Upper lobe of right lung (tissue), 1 donor: Measurements from ENCODE around the gene ATG7. TPM values are rescaled to one million over a fixed set of nuclear protein-coding genes. Genes with fewer than 3 reads are reported as not detected.
A peak's percentile ranks its signal among the peaks of the same experiment; 100 is the strongest.

Experiments
- ATAC-seq: fragments of 200-7000 bp; cut with Tn5 transposase; one replicate; pipeline ENCODE4 v1.9.1; 2020; ENCODE audit warnings: mild to moderate bottlenecking, moderate library complexity
- DNase-seq: peaks from one replicate; pipeline ENCODE4 v3.0.0-alpha.2; 2020
- H3K27ac ChIP-seq: fragments of 200-600 bp; one replicate; pipeline ENCODE4 v1.8.0; 2022
- H3K27me3 ChIP-seq: fragments of 200-600 bp; one replicate; pipeline ENCODE4 v1.8.0; 2022; ENCODE audit warnings: mild to moderate bottlenecking
- H3K36me3 ChIP-seq: fragments of 200-600 bp; one replicate; pipeline ENCODE4 v1.8.0; 2022
- H3K4me1 ChIP-seq: fragments of 200-600 bp; one replicate; pipeline ENCODE4 v1.8.0; 2022
- H3K4me3 ChIP-seq: fragments of 200-600 bp; one replicate; pipeline ENCODE4 v1.8.0; 2022; ENCODE audit warnings: mild to moderate bottlenecking
- H3K9me3 ChIP-seq: fragments of 200-600 bp; one replicate; pipeline ENCODE4 v1.8.0; 2022
- intact Hi-C: fragments of 100-400 bp; cut with DNase I; formaldehyde crosslinking; loops from one replicate; pipeline ENCODE4 v1.11.0; 2022
- total RNA-seq: library from RNA; stranded (reverse); fragmentation: NEBNext Ultra II Directional; extraction: Animal tissue kit (Norgen Biotek cat#: 25700); gene quantifications from one replicate; pipeline ENCODE4 v1.2.1, GENCODE V29; 2021
- TF ChIP-seq, protein P1 (sequence below): fragments of 200-600 bp; IDR thresholded peaks from one replicate; pipeline ENCODE4 v1.8.0; 2022; ENCODE audit warnings: antibody characterized with exemption
- donor health status: DM: no; HTN: yes; CAD: no; lungs with severe emphysema.

The ATG7 gene
- total RNA-seq, 1 donor from 2014 or later, result 49.9 TPM

DNA sequence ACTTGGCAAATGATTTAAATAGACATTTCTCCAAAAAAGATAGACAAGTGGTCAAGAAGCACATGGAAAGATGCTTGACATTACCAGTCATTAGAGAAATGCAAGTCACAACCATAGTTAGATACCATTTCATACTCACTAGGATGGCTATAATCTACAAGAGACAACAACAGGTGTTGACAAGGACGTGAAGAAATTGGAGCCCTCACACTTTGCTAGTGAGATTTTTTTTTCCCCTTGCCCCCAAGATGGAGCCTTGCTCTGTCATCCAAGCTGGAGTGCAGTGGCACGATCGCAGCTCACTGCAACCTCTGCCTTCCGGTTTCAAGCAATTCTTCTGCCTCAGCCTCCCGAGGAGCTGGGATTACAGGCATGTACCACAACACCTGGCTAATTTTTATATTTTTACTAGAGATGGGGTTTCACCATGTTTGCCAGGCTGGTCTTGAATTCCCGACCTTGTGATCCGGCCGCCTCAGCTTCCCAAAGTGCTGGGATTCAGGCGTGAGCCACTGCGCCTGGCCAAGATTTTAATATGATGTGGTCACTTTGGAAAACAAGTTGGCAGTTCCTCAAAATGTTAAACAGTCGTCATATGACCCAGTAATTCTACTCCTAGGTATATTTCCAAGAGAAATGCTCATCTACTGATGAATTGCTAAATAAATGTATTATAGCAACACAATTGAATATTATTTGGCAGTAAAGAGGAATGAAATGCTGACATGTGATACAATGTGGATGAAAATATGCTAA, 103.3 kb downstream of the ATG7 start:
- H3K27ac ChIP-seq, result no peak overlapping the region

DNA sequence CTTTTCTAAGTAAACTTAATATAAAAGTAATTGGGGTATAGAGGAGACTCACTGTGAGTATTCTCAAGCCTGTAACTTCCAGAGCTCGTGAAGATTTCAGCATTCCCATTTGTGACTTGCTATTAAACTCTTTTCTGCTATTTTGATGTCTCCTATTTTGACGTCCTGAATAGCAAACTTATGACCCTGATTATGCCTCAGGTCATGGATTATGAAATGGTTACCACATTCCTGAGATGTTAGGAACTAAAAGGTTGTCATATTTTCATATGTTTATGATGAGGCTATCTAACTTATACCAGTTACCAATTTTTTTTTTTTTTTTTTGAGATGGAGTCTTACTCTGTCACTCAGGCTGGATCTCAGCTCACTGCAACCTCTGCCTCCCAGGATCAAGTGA, 105.5 kb downstream of the ATG7 start:
- Histone ChIP-seq H3K27me3 (no peaks in the 10 kb centered on the region), H3K9me3 (no peaks in the 10 kb centered on the region), H3K27ac (no peak overlapping the region), H3K4me1 (peaks cover 16% of the 10 kb centered on the region), H3K36me3 (peaks cover 8% of the 10 kb centered on the region), H3K4me3 (no peak overlapping the region)
- ATAC-seq, result no peak
- intact Hi-C loops, result loop anchor here (5.0 kb wide), 1 partner anchor 425 kb away; no protein-coding TSS in a partner anchor
- TF ChIP-seq, protein P1, sequence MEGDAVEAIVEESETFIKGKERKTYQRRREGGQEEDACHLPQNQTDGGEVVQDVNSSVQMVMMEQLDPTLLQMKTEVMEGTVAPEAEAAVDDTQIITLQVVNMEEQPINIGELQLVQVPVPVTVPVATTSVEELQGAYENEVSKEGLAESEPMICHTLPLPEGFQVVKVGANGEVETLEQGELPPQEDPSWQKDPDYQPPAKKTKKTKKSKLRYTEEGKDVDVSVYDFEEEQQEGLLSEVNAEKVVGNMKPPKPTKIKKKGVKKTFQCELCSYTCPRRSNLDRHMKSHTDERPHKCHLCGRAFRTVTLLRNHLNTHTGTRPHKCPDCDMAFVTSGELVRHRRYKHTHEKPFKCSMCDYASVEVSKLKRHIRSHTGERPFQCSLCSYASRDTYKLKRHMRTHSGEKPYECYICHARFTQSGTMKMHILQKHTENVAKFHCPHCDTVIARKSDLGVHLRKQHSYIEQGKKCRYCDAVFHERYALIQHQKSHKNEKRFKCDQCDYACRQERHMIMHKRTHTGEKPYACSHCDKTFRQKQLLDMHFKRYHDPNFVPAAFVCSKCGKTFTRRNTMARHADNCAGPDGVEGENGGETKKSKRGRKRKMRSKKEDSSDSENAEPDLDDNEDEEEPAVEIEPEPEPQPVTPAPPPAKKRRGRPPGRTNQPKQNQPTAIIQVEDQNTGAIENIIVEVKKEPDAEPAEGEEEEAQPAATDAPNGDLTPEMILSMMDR, result no peak
- DNase-seq, result no peak

More for the DNA sequence above, 103.3 kb downstream of the ATG7 start:
- H3K4me3 ChIP-seq, result no peak overlapping the region
- ATAC-seq (no peak), DNase-seq (no peak)
- H3K27me3 ChIP-seq, result no peaks in the 10 kb centered on the region
- intact Hi-C loops, result loop anchor here (5.0 kb wide), 1 partner anchor 427 kb away; no protein-coding TSS in a partner anchor
- H3K9me3 ChIP-seq, result no peaks in the 10 kb centered on the region
- peaks cover 9% of the 10 kb centered on the region for H3K36me3 ChIP-seq
- TF ChIP-seq, protein P1, result no peak
- peaks cover 12% of the 10 kb centered on the region for H3K4me1 ChIP-seq

DNA sequence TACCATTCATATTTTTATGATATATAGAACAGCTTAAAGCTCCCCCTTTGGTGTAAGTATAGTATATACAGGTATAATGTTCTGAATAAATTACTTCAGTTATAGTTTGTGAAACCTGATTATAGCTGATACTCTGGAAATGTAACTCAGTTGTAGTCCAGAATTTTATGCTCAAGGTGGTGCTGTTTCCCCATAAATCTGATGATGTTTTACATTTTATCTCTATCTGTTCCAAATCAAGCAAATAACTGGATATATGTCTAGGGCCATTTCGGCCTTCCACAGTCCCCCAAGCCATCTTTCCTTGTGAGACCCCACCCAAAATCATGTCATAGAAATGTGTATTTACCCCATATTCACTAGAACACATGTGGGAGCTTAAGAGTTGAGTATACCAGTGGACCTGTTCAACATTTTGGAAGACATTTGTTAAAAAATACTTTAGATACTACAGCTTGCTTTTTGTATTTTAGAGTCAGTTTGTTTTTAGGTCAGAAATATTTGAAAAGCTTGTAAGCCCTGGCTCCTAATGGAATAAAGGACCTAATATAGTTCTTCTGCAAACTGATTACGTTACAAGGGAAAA, 107.1 kb downstream of the ATG7 start:
- TF ChIP-seq, protein P1, result peak; percentile 63
- no peaks in the 10 kb centered on the region for H3K9me3 ChIP-seq
- peak overlapping the region; percentile 12 for H3K4me3 ChIP-seq
- H3K27me3 ChIP-seq, result no peaks in the 10 kb centered on the region
- intact Hi-C loops, result loop anchor here (5.0 kb wide), 1 partner anchor 423 kb away; no protein-coding TSS in a partner anchor
- ATAC-seq, result peak; percentile 54
- DNase-seq, result no peak
- H3K4me1 ChIP-seq, result peaks cover 16% of the 10 kb centered on the region
- H3K36me3 ChIP-seq, result peaks cover 8% of the 10 kb centered on the region
- H3K27ac ChIP-seq, result peak overlapping the region; percentile 39

DNA sequence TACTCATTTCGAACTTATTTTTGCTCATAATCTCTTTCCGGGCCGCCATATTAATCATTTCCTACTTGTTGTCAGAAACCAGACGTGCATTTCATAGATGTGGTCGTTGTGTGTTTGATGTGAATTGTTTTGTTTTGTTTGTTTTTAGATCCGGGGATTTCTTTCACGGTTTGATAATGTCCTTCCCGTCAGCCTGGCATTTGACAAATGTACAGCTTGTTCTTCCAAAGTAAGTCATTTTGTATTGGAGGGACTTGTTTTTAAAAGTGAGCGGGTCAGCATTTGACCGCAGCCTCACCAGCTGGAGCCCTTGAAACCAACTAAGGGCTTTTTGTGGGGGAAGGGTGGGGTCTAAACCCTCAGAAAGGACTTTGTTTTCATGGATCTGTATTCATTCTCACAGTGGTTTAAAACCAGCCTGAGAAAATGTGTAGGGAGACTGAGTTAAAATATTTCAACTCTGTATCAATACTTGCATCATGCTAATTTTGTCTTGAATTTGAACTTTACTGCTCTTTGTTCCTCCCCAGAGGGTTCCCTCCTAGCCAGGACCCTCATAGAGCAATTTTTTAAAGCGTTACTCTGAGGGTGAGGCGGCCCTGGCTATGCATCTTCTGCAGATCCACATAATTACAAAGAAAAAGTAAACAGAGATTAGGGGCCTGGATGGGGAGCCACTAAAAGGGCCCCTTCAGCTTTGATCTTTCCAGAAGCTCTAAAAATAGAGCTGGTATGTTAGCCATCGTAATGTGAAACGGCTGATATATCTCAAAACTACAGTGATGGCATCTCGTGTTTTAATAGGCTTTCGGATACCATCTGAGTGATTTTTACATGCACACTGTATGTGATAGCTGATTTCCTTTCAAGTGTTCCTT, 107.9 kb downstream of the ATG7 start:
- H3K27ac ChIP-seq, result peak overlapping the region; percentile 39
- peak overlapping the region; percentile 12 for H3K4me3 ChIP-seq

DNA sequence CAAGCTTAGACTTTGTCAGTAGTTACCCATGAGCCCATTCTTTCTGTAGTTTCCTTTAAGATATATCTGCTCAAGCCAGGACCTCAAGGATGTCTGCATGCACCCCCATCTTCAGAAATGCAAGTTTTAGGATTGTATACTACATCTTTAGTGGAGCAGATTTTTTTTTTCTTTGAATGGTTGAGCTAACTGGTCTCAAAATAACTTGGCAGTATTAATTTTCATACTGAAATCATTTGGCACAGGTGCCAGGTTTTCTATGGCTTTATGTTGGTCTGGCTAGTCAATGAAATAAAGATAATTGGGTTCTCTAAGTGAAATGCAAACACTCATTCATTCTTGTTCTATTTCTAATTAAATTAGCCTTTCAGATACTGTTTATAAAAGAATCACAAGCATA, 108.9 kb downstream of the ATG7 start:
- Histone ChIP-seq H3K27me3 (no peaks in the 10 kb centered on the region), H3K4me1 (peaks cover 24% of the 10 kb centered on the region), H3K9me3 (no peaks in the 10 kb centered on the region), H3K4me3 (no peak overlapping the region), H3K27ac (no peak overlapping the region), H3K36me3 (peaks cover 8% of the 10 kb centered on the region)
- DNase-seq (no peak), ATAC-seq (no peak)
- intact Hi-C loops, result loop anchor here (5.0 kb wide), 1 partner anchor 271 kb away; no protein-coding TSS in a partner anchor
- TF ChIP-seq, protein P1, result no peak

More for the DNA sequence above, 107.9 kb downstream of the ATG7 start:
- peaks cover 16% of the 10 kb centered on the region for H3K4me1 ChIP-seq
- H3K9me3 ChIP-seq, result no peaks in the 10 kb centered on the region
- ATAC-seq (no peak), DNase-seq (no peak)
- intact Hi-C loops, result loop anchor here (5.0 kb wide), 2 partner anchors 272 to 422 kb away; no protein-coding TSS in a partner anchor
- H3K36me3 ChIP-seq, result peaks cover 8% of the 10 kb centered on the region
- TF ChIP-seq, protein P1, result no peak
- H3K27me3 ChIP-seq, result no peaks in the 10 kb centered on the region
